HEK293 (cell line): ENCODE data around the gene ZFTA.

Source experiments
- CTCF ChIA-PET: fragments of 350-600 bp; formaldehyde crosslinking; extraction: SDS; loops from one replicate; lab custom pipeline; 2021; ENCODE audit warnings: antibody characterized with exemption; lab: Yijun Ruan, JAX
- POLR2A ChIA-PET: fragments of 300-600 bp; formaldehyde crosslinking; extraction: SDS; loops from one replicate; lab custom pipeline; 2020; ENCODE audit warnings: antibody characterized with exemption, inconsistent platforms; lab: Yijun Ruan, JAX
- H3K27ac ChIP-seq: fragments of 200-500 bp; sonication (Bioruptor generic); 2 replicates; pipeline ENCODE4 v1.5.1; 2014; ENCODE audit warnings: low read depth, low read length, control low read depth, inconsistent platforms; ENCODE audit errors: extremely low read depth
- H3K36me3 ChIP-seq, 2 experiments: fragments of 200-500 bp in 1 of 2; sonication (Bioruptor generic) in 1 of 2; 1 replicate in 1 of 2; 2 replicates in 1 of 2; pipeline ENCODE4 v1.5.1; 2014 to 2017; ENCODE audit warnings: inconsistent platforms in 2 of 2, low read length in 2 of 2; ENCODE audit not compliant: control insufficient read depth in 2 of 2, insufficient read depth in 1 of 2
- H3K4me1 ChIP-seq: fragments of 200-500 bp; sonication (Bioruptor generic); 2 replicates; pipeline ENCODE4 v1.5.1; 2014; ENCODE audit warnings: mild to moderate bottlenecking, low read length, inconsistent platforms; ENCODE audit not compliant: control insufficient read depth, insufficient read depth
- H3K4me3 ChIP-seq: 2 replicates; pipeline ENCODE4 v1.5.1; 2011; ENCODE audit warnings: low read depth, mild to moderate bottlenecking, control low read depth, low read length, moderate library complexity
- H3K9me3 ChIP-seq: fragments of 200-500 bp; sonication (Bioruptor generic); 2 replicates; pipeline ENCODE4 v1.5.1; 2014; ENCODE audit warnings: low read depth, low read length, inconsistent platforms; ENCODE audit not compliant: control insufficient read depth, insufficient read depth
- BCL11A ChIP-seq: fragments of 450-650 bp; formaldehyde crosslinking; IDR thresholded peaks from 2 replicates; pipeline ENCODE4 v1.5.1; 2016; ENCODE audit warnings: low read depth, missing biosample characterization, missing genetic modification characterization
- IKZF3 ChIP-seq: fragments of 450-650 bp; IDR thresholded peaks from 2 replicates; pipeline ENCODE4 v1.5.0; 2018; ENCODE audit warnings: missing biosample characterization, mild to moderate bottlenecking, missing genetic modification characterization, moderate library complexity
- KLF10 ChIP-seq: fragments of 450-650 bp; IDR thresholded peaks from 2 replicates; pipeline ENCODE4 v1.5.1; 2018; ENCODE audit warnings: missing biosample characterization, mild to moderate bottlenecking, missing genetic modification characterization
- KLF8 ChIP-seq: fragments of 450-650 bp; formaldehyde crosslinking; IDR thresholded peaks from 2 replicates; pipeline ENCODE4 v1.5.1; 2016; ENCODE audit warnings: missing biosample characterization, missing genetic modification characterization
- SP2 ChIP-seq: fragments of 450-650 bp; formaldehyde crosslinking; IDR thresholded peaks from 2 replicates; pipeline ENCODE4 v1.5.1; 2016; ENCODE audit warnings: missing biosample characterization, missing genetic modification characterization
- SP7 ChIP-seq: fragments of 450-650 bp; formaldehyde crosslinking; IDR thresholded peaks from 2 replicates; pipeline ENCODE4 v1.5.1; 2016; ENCODE audit warnings: missing biosample characterization, missing genetic modification characterization
- TCF7L2 ChIP-seq: IDR thresholded peaks from 2 replicates; pipeline ENCODE4 v1.6.1; 2011; ENCODE audit warnings: low read depth, mild to moderate bottlenecking, inconsistent platforms, low read length, moderate library complexity, borderline replicate concordance
- ZBTB20 ChIP-seq: fragments of 450-650 bp; formaldehyde crosslinking; IDR thresholded peaks from 2 replicates; pipeline ENCODE4 v1.5.1; 2016; ENCODE audit warnings: missing biosample characterization, missing genetic modification characterization
- ZBTB8A ChIP-seq: fragments of 450-650 bp; formaldehyde crosslinking; IDR thresholded peaks from 2 replicates; pipeline ENCODE4 v1.5.1; 2016; ENCODE audit warnings: missing biosample characterization, missing genetic modification characterization
- ZEB2 ChIP-seq: fragments of 450-650 bp; formaldehyde crosslinking; IDR thresholded peaks from 2 replicates; pipeline ENCODE4 v1.5.1; 2016; ENCODE audit warnings: missing biosample characterization, missing genetic modification characterization
- ZFP69B ChIP-seq: fragments of 450-650 bp; formaldehyde crosslinking; IDR thresholded peaks from 2 replicates; pipeline ENCODE4 v1.5.1; 2016; ENCODE audit warnings: missing biosample characterization, missing genetic modification characterization
- ZIC2 ChIP-seq: fragments of 450-650 bp; formaldehyde crosslinking; IDR thresholded peaks from 2 replicates; pipeline ENCODE4 v1.5.1; 2016; ENCODE audit warnings: missing biosample characterization, missing genetic modification characterization
- ZNF335 ChIP-seq: fragments of 450-650 bp; formaldehyde crosslinking; conservative IDR thresholded peaks from 2 replicates; pipeline ENCODE4 v1.5.1; 2016; ENCODE audit warnings: missing biosample characterization, missing genetic modification characterization
- ZNF341 ChIP-seq: fragments of 450-650 bp; formaldehyde crosslinking; IDR thresholded peaks from 2 replicates; pipeline ENCODE4; 2016; ENCODE audit warnings: low read depth, missing biosample characterization, missing genetic modification characterization
- ZNF423 ChIP-seq: fragments of 450-650 bp; formaldehyde crosslinking; IDR thresholded peaks from 2 replicates; pipeline ENCODE4 v1.5.1; 2016; ENCODE audit warnings: missing biosample characterization, missing genetic modification characterization
- ZNF549 ChIP-seq: fragments of 450-650 bp; IDR thresholded peaks from 2 replicates; pipeline ENCODE4 v1.5.1; 2018; ENCODE audit warnings: missing biosample characterization, missing genetic modification characterization, mild to moderate bottlenecking, inconsistent platforms, moderate library complexity
- ZNF561 ChIP-seq: fragments of 450-650 bp; IDR thresholded peaks from 2 replicates; pipeline ENCODE4 v1.5.1; 2018; ENCODE audit warnings: missing biosample characterization, missing genetic modification characterization, borderline replicate concordance
- ZNF621 ChIP-seq: fragments of 450-650 bp; formaldehyde crosslinking; IDR thresholded peaks from 2 replicates; pipeline ENCODE4 v1.5.1; 2017; ENCODE audit warnings: missing biosample characterization, missing genetic modification characterization
- ZNF664 ChIP-seq: fragments of 450-650 bp; formaldehyde crosslinking; IDR thresholded peaks from 2 replicates; pipeline ENCODE4 v1.5.1; 2016; ENCODE audit warnings: missing biosample characterization, missing genetic modification characterization
- ZNF777 ChIP-seq: fragments of 450-650 bp; formaldehyde crosslinking; IDR thresholded peaks from 2 replicates; pipeline ENCODE4 v1.5.1; 2017; ENCODE audit warnings: missing biosample characterization, missing genetic modification characterization, borderline replicate concordance
- ZXDB ChIP-seq: fragments of 450-650 bp; formaldehyde crosslinking; IDR thresholded peaks from 2 replicates; pipeline ENCODE4 v1.5.1; 2016; ENCODE audit warnings: missing biosample characterization, missing genetic modification characterization
- TF ChIP-seq, protein P1 (sequence below): fragments of 450-650 bp; formaldehyde crosslinking; IDR thresholded peaks from 2 replicates; pipeline ENCODE4 v1.5.1; 2016; ENCODE audit warnings: missing biosample characterization, missing genetic modification characterization
- TF ChIP-seq, protein P2 (sequence below): fragments of 450-650 bp; IDR thresholded peaks from 2 replicates; pipeline ENCODE4 v1.5.1; 2018; ENCODE audit warnings: missing biosample characterization, missing genetic modification characterization
- TF ChIP-seq, protein P3 (sequence below): fragments of 450-650 bp; formaldehyde crosslinking; IDR thresholded peaks from 2 replicates; pipeline ENCODE4 v1.5.1; 2017; ENCODE audit warnings: missing biosample characterization, missing genetic modification characterization
- TF ChIP-seq, protein P4 (sequence below): fragments of 450-650 bp; formaldehyde crosslinking; IDR thresholded peaks from 2 replicates; pipeline ENCODE4 v1.5.1; 2016; ENCODE audit warnings: missing biosample characterization, missing genetic modification characterization
- TF ChIP-seq, protein P5 (sequence below): fragments of 450-650 bp; formaldehyde crosslinking; IDR thresholded peaks from 2 replicates; pipeline ENCODE4 v1.5.1; 2017; ENCODE audit warnings: missing biosample characterization, missing genetic modification characterization
- TF ChIP-seq, protein P6 (sequence below): fragments of 450-650 bp; formaldehyde crosslinking; IDR thresholded peaks from 2 replicates; pipeline ENCODE4 v1.5.1; 2016; ENCODE audit warnings: missing biosample characterization, missing genetic modification characterization

ZFTA gene

DNA sequence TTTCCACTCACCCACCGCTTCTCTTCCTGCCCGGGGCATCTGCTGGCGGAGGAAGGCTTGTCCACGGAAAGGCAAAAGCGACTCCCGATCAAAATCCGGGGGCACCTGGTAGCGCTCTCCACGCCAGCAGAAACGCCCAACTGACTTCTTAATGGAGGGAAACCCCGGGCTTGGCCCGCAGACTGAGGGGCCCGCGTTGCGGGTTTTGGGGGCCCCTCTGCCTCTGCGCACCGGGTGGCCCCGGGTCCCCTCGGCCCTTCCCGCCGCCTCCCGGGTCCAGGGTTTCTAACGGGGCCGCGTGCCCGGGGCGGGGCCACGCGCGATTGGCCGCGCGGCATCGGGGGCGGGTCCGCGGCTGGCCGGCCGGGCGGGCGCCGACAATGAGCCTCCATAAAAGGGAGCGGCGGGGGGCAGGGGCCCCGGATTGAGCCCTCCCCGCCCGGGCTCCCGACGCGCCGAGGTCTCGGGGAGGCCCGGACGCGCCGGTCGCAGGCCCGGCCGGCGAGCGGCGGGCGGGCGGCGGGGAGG is 44.5 kb upstream of the ZFTA start, which contains the start of gene SPINDOC:
Gene SPINDOC, plus strand, starts transcription at position 422 of the 528 bp plus-strand sequence. CDS start 231 bp downstream, outside the sequence.
- ChIA-PET CTCF (interaction anchor here (0.6 kb wide), 1 partner anchor 78 kb away, joined by 3 read pairs; no protein-coding TSS in a partner anchor), POLR2A (interaction anchor here (1.1 kb wide), 2 partner anchors 13 to 24 kb away, joined by 3 read pairs; no protein-coding TSS in a partner anchor)
- Histone ChIP-seq H3K36me3 (peaks cover 0 to 35% of the 10 kb centered on the region in 2 experiments; a peak in 2 of 3 replicates), H3K27ac (peak within 1 kb of the TSS; percentile 85), H3K9me3 (no peaks in the 10 kb centered on the region), H3K4me1 (no peaks in the 10 kb centered on the region), H3K4me3 (peak within 1 kb of the TSS; percentile 86)
- TF ChIP-seq ZNF561 (tag by site-specific recombination) (peak; percentile 32; the same call in 1 of the 2 replicates), KLF10 (tag by site-specific recombination) (0 out of 2 replicates have a peak, but pooled peaks have one; percentile 19), ZXDB (tag by site-specific recombination) (peak; percentile 53), ZNF423 (tag by site-specific recombination) (0 out of 2 replicates have a peak, but pooled peaks have one; percentile 17), ZNF621 (tag by site-specific recombination) (no peak), TCF7L2 (no peak), ZEB2 (0 out of 2 replicates have a peak, but pooled peaks have one; percentile 27), ZFP69B (tag by site-specific recombination) (peak; percentile 31; the same call in 1 of the 2 replicates), ZNF777 (tag by site-specific recombination) (no peak), SP2 (tag by site-specific recombination) (peak; percentile 5), KLF8 (0 out of 2 replicates have a peak, but pooled peaks have one; percentile 27), ZNF335 (peak; percentile 67), ZIC2 (peak; percentile 23; the same call in 1 of the 2 replicates), BCL11A (tag by site-specific recombination) (0 out of 2 replicates have a peak, but pooled peaks have one; percentile 11), ZBTB8A (peak; percentile 26; the same call in 1 of the 2 replicates), ZNF664 (tag by site-specific recombination) (no peak), ZBTB20 (tag by site-specific recombination) (peak; percentile 93), ZNF549 (no peak), SP7 (tag by site-specific recombination) (0 out of 2 replicates have a peak, but pooled peaks have one; percentile 19), ZNF341 (tag by site-specific recombination) (peak; percentile 86), IKZF3 (tag by site-specific recombination) (0 out of 2 replicates have a peak, but pooled peaks have one; percentile 19)
- TF ChIP-seq, protein P1, sequence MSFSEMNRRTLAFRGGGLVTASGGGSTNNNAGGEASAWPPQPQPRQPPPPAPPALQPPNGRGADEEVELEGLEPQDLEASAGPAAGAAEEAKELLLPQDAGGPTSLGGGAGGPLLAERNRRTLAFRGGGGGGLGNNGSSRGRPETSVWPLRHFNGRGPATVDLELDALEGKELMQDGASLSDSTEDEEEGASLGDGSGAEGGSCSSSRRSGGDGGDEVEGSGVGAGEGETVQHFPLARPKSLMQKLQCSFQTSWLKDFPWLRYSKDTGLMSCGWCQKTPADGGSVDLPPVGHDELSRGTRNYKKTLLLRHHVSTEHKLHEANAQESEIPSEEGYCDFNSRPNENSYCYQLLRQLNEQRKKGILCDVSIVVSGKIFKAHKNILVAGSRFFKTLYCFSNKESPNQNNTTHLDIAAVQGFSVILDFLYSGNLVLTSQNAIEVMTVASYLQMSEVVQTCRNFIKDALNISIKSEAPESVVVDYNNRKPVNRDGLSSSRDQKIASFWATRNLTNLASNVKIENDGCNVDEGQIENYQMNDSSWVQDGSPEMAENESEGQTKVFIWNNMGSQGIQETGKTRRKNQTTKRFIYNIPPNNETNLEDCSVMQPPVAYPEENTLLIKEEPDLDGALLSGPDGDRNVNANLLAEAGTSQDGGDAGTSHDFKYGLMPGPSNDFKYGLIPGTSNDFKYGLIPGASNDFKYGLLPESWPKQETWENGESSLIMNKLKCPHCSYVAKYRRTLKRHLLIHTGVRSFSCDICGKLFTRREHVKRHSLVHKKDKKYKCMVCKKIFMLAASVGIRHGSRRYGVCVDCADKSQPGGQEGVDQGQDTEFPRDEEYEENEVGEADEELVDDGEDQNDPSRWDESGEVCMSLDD (tag by site-specific recombination): peak; percentile 63; the same call in 1 of the 2 replicates
- TF ChIP-seq, protein P2, sequence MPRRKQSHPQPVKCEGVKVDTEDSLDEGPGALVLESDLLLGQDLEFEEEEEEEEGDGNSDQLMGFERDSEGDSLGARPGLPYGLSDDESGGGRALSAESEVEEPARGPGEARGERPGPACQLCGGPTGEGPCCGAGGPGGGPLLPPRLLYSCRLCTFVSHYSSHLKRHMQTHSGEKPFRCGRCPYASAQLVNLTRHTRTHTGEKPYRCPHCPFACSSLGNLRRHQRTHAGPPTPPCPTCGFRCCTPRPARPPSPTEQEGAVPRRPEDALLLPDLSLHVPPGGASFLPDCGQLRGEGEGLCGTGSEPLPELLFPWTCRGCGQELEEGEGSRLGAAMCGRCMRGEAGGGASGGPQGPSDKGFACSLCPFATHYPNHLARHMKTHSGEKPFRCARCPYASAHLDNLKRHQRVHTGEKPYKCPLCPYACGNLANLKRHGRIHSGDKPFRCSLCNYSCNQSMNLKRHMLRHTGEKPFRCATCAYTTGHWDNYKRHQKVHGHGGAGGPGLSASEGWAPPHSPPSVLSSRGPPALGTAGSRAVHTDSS (tag by site-specific recombination): no peak
- TF ChIP-seq, protein P3, sequence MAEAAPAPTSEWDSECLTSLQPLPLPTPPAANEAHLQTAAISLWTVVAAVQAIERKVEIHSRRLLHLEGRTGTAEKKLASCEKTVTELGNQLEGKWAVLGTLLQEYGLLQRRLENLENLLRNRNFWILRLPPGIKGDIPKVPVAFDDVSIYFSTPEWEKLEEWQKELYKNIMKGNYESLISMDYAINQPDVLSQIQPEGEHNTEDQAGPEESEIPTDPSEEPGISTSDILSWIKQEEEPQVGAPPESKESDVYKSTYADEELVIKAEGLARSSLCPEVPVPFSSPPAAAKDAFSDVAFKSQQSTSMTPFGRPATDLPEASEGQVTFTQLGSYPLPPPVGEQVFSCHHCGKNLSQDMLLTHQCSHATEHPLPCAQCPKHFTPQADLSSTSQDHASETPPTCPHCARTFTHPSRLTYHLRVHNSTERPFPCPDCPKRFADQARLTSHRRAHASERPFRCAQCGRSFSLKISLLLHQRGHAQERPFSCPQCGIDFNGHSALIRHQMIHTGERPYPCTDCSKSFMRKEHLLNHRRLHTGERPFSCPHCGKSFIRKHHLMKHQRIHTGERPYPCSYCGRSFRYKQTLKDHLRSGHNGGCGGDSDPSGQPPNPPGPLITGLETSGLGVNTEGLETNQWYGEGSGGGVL (tag by site-specific recombination): no peak
- TF ChIP-seq, protein P4, sequence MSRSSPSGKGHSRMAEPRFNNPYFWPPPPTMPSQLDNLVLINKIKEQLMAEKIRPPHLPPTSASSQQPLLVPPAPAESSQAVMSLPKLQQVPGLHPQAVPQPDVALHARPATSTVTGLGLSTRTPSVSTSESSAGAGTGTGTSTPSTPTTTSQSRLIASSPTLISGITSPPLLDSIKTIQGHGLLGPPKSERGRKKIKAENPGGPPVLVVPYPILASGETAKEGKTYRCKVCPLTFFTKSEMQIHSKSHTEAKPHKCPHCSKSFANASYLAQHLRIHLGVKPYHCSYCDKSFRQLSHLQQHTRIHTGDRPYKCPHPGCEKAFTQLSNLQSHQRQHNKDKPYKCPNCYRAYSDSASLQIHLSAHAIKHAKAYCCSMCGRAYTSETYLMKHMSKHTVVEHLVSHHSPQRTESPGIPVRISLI: no peak
- TF ChIP-seq, protein P5, sequence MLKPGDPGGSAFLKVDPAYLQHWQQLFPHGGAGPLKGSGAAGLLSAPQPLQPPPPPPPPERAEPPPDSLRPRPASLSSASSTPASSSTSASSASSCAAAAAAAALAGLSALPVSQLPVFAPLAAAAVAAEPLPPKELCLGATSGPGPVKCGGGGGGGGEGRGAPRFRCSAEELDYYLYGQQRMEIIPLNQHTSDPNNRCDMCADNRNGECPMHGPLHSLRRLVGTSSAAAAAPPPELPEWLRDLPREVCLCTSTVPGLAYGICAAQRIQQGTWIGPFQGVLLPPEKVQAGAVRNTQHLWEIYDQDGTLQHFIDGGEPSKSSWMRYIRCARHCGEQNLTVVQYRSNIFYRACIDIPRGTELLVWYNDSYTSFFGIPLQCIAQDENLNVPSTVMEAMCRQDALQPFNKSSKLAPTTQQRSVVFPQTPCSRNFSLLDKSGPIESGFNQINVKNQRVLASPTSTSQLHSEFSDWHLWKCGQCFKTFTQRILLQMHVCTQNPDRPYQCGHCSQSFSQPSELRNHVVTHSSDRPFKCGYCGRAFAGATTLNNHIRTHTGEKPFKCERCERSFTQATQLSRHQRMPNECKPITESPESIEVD (tag by site-specific recombination): no peak
- TF ChIP-seq, protein P6, sequence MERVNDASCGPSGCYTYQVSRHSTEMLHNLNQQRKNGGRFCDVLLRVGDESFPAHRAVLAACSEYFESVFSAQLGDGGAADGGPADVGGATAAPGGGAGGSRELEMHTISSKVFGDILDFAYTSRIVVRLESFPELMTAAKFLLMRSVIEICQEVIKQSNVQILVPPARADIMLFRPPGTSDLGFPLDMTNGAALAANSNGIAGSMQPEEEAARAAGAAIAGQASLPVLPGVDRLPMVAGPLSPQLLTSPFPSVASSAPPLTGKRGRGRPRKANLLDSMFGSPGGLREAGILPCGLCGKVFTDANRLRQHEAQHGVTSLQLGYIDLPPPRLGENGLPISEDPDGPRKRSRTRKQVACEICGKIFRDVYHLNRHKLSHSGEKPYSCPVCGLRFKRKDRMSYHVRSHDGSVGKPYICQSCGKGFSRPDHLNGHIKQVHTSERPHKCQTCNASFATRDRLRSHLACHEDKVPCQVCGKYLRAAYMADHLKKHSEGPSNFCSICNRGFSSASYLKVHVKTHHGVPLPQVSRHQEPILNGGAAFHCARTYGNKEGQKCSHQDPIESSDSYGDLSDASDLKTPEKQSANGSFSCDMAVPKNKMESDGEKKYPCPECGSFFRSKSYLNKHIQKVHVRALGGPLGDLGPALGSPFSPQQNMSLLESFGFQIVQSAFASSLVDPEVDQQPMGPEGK (tag by site-specific recombination): peak; percentile 75
